Fibroblast of skin of right quadriceps (primary cell): ENCODE results near the gene TNS1.
"Not testable (repeated sequence)": the region's sequence is repeated elsewhere in the genome, so short reads cannot be mapped to it uniquely, and the experiment has no call there.

Experiments
- DNase-seq: peaks from one replicate; pipeline ENCODE4 v3.0.0-alpha.2; 2013

The TNS1 gene

GRCh38 chr2:217791551-217791950, 211.2 kb downstream of the TNS1 start:
- no peak for DNase-seq

- DNase-seq: peak; percentile 63
These were observed 212.0 kb downstream of the TNS1 start for GRCh38 chr2:217790681-217791392.

- DNase-seq: no peak
These were observed 212.6 kb downstream of the TNS1 start for GRCh38 chr2:217790195-217790594.

GRCh38 chr2:217789736-217790181, 213.0 kb downstream of the TNS1 start:
- DNase-seq: no peak

GRCh38 chr2:217789003-217789735, 213.6 kb downstream of the TNS1 start:
- peak; percentile 54 for DNase-seq

- no peak for DNase-seq
These were observed 214.2 kb downstream of the TNS1 start for GRCh38 chr2:217788669-217789002.

GRCh38 chr2:217787160-217787877, 215.5 kb downstream of the TNS1 start:
- DNase-seq: no peak

- not testable (repeated sequence) for DNase-seq
These were observed 216.2 kb downstream of the TNS1 start for GRCh38 chr2:217786560-217786959.

- peak; percentile 59 for DNase-seq
These were observed 217.2 kb downstream of the TNS1 start for GRCh38 chr2:217785544-217786045.

GRCh38 chr2:217784996-217785543, 217.7 kb downstream of the TNS1 start:
- no peak for DNase-seq

- no peak for DNase-seq
These were observed 219.6 kb downstream of the TNS1 start for GRCh38 chr2:217783243-217783642.

GRCh38 chr2:217777906-217778305, 224.9 kb downstream of the TNS1 start:
- DNase-seq: no peak

- DNase-seq: no peak
These were observed 226.2 kb downstream of the TNS1 start for GRCh38 chr2:217776631-217777030.

GRCh38 chr2:217775920-217776503, 226.8 kb downstream of the TNS1 start:
- no peak for DNase-seq

GRCh38 chr2:217774232-217774631, 228.6 kb downstream of the TNS1 start:
- DNase-seq: no peak

- DNase-seq: no peak
These were observed 229.3 kb downstream of the TNS1 start for GRCh38 chr2:217773539-217773938.

GRCh38 chr2:217766356-217766755, 236.4 kb downstream of the TNS1 start:
- no peak for DNase-seq

GRCh38 chr2:217761645-217762277, 241.0 kb downstream of the TNS1 start:
- DNase-seq: no peak

GRCh38 chr2:217759991-217760390, 242.8 kb downstream of the TNS1 start:
- DNase-seq: no peak

- no peak for DNase-seq
These were observed 245.7 kb downstream of the TNS1 start for GRCh38 chr2:217757108-217757463.

GRCh38 chr2:217756375-217757107, 246.3 kb downstream of the TNS1 start:
- DNase-seq: peak; percentile 66
